HEK293T (cell line): Measurements from ENCODE around the gene CCND2.

ENCODE experiments used
- ELF4 ChIP-seq: fragments of 450-650 bp; IDR thresholded peaks from 2 replicates; pipeline ENCODE4 v1.6.1; 2017; ENCODE audit warnings: antibody characterized with exemption
- L3MBTL2 ChIP-seq: fragments of 450-650 bp; conservative IDR thresholded peaks from 2 replicates; pipeline ENCODE4 v1.6.1; 2016; ENCODE audit warnings: mild to moderate bottlenecking

DNA sequence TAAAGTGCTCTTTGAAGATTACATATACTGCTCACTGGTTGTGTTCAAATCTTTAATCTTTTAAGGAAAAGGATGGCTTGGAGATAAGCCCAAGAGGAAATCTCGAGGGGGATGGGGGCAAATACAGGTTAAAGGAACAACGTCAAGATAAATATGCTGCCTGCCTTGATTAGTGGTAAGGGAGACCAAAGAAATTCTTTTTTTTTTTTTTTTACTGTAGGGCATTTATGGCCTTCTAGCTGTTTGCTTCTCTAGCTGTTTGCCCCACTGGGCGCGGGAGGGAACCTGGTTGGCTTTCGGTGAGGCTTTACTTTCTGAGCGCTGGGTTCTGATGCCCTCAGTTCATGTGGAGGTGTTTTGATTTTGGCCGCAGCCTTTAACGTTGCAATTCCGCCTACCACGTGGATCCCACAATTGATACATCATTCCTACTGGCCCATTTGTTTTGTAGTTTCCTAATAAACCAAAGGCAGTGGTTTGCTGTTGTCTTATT lies 5.7 kb downstream of the CCND2 start:
- no peak for TF ChIP-seq ELF4
- no peak for TF ChIP-seq L3MBTL2
